ENCODE data around the gene IQCH. TPM values are rescaled to one million over a fixed set of nuclear protein-coding genes. Genes with fewer than 3 reads are reported as not detected.

Gene IQCH
- total and polyA plus RNA-seq, 2 experiments from 2014 or later, result 1.7 to 4.6 TPM

- TF ChIP-seq CTCF (conservative IDR thresholded peaks at IDR 0.05; ENCODE audit: low read depth in 2 of 2) (no peak), REST (IDR thresholded peaks at IDR 0.05; ENCODE audit: unreplicated experiment) (no peak), JUNB (IDR thresholded peaks at IDR 0.05; ENCODE audit: unreplicated experiment) (no peak), NANOG (IDR thresholded peaks at IDR 0.05; ENCODE audit: borderline replicate concordance) (no peak), CREB1 (CRISPR knock-in tag; IDR thresholded peaks at IDR 0.05; ENCODE audit: low read depth) (no peak), POLR2AphosphoS5 (IDR thresholded peaks at IDR 0.05; ENCODE audit: low read depth) (no peak), STAT1 (IDR thresholded peaks at IDR 0.05; ENCODE audit: unreplicated experiment) (no peak), ZNF331 (CRISPR knock-in tag; IDR thresholded peaks at IDR 0.05; ENCODE audit: low read depth) (no peak)
These were observed 118.5 kb downstream of the IQCH start (continued) for GRCh38 chr15:67372986-67373675.

GRCh38 chr15:67373971-67374370, 119.4 kb downstream of the IQCH start:
- Mint-ChIP-seq H3K36me3 (ENCODE audit: low read depth) (no peaks in the 10 kb centered on the region), H3K4me1 (peaks cover 11% of the 10 kb centered on the region), H3K4me3 (no peak overlapping the region), H3K27me3 (ENCODE audit: insufficient read depth, low read depth, poor library complexity) (no peaks in the 10 kb centered on the region), H3K27ac (no peak overlapping the region), H3K9me3 (no peaks in the 10 kb centered on the region)
- no peaks in the 10 kb centered on the region for H3K79me2 ChIP-seq (replicated peaks; ENCODE audit: insufficient read depth)
- H3K9me2 ChIP-seq (ENCODE audit: insufficient read depth), result no peaks in the 10 kb centered on the region
- peaks cover 14% of the 10 kb centered on the region for H3K4me1 ChIP-seq (ENCODE audit: insufficient read depth)
- DNase-seq (ENCODE audit: low spot score) (no peak), ATAC-seq (no peak)
- no peak overlapping the region for H2AFZ ChIP-seq
- no peaks in the 10 kb centered on the region for H4K20me1 ChIP-seq (replicated peaks; ENCODE audit: insufficient read depth)
- no peak overlapping the region for H3K27ac ChIP-seq (ENCODE audit: low read depth)
- H3K4me2 ChIP-seq, result 0 out of 2 replicates have a peak overlapping the region, but pooled peaks have one; percentile 12
- H3F3A ChIP-seq (replicated peaks; ENCODE audit: low read depth), result no peaks in the 10 kb centered on the region
- H3K27me3 ChIP-seq (ENCODE audit: insufficient read depth), result no peaks in the 10 kb centered on the region
- H3K4me3 ChIP-seq, result no peak overlapping the region
- H3K36me3 ChIP-seq (ENCODE audit: insufficient read depth), result no peaks in the 10 kb centered on the region
- TF ChIP-seq POLR2AphosphoS5 (IDR thresholded peaks at IDR 0.05; ENCODE audit: low read depth), result no peak
- no peak for TF ChIP-seq ZNF331 (CRISPR knock-in tag; IDR thresholded peaks at IDR 0.05; ENCODE audit: low read depth)
- TF ChIP-seq CREB1 (CRISPR knock-in tag; IDR thresholded peaks at IDR 0.05; ENCODE audit: low read depth), result no peak
- no peak for TF ChIP-seq ZNF114 (CRISPR knock-in tag; IDR thresholded peaks at IDR 0.05)
- TF ChIP-seq CTCF (conservative IDR thresholded peaks at IDR 0.05; ENCODE audit: low read depth in 2 of 2), result no peak
- no peak for TF ChIP-seq ZNF462 (CRISPR knock-in tag; IDR thresholded peaks at IDR 0.05)
